Motor neuron (in vitro differentiated cells): ENCODE measurements around the gene LACTB. TPM values are rescaled to one million over a fixed set of nuclear protein-coding genes. Genes with fewer than 3 reads are reported as not detected.
"Not testable (repeated sequence)": the region's sequence is repeated elsewhere in the genome, so short reads cannot be mapped to it uniquely, and the experiment has no call there.

Experiments used
- ATAC-seq, 8 experiments: fragments of 200-7000 bp; cut with Tn5 transposase; replicated peaks in 6 of 8; 2 replicates each; pipeline ENCODE4 v1.8.0; 2021; ENCODE audit warnings: mild to moderate bottlenecking in 8 of 8, moderate library complexity in 8 of 8
- H3K27ac ChIP-seq, 2 donors: fragments of 250-450 bp; sonication (Bioruptor Pico); 2 replicates each; pipeline ENCODE4 v1.9.0; 2021; ENCODE audit warnings: antibody characterized with exemption in 2 of 2, mild to moderate bottlenecking in 2 of 2, moderate library complexity in 1 of 2
- H3K4me1 ChIP-seq, 2 donors: fragments of 250-450 bp; sonication (Bioruptor Pico); replicated peaks in 1 of 2; 2 replicates each; pipeline ENCODE4 v1.6.1; 2021; ENCODE audit warnings: antibody characterized with exemption in 2 of 2, mild to moderate bottlenecking in 2 of 2, moderate library complexity in 1 of 2
- H3K4me3 ChIP-seq, 5 donors: fragments of 250-450 bp; sonication (Bioruptor Pico); 2 replicates each; pipeline ENCODE4 v1.9.0; 2021; ENCODE audit warnings: antibody characterized with exemption in 5 of 5, mild to moderate bottlenecking in 5 of 5, moderate library complexity in 4 of 5
- WGBS, 10 experiments: fragments of 450-650 bp; shearing (Covaris generic); methylation state at CpG; one replicate each; pipeline ENCODE4 v1.0.0; 2022; 5-methylcytosine and 5-hydroxymethylcytosine counted together
- in situ Hi-C, 9 experiments: fragments of 400-800 bp; cut with MboI; loops; one replicate each; pipeline ENCODE4 v1.15.0; 2021; ENCODE audit warnings: low sequenced_read_pairs in 9 of 9, low pct_unique_long_range_greater_than_20kb in 2 of 9; ENCODE audit not compliant: unreplicated experiment in 9 of 9
- total RNA-seq, 8 experiments: library from RNA; unstranded; fragments of 300-600 nt; gene quantifications; 2 replicates each; pipeline versions ENCODE4 v1.2.3 to v1.2.4, GENCODE V29; 2022

The LACTB gene
- total RNA-seq, 8 experiments from 2014 or later, result 11.8 to 27.3 (median 15.0) TPM

DNA sequence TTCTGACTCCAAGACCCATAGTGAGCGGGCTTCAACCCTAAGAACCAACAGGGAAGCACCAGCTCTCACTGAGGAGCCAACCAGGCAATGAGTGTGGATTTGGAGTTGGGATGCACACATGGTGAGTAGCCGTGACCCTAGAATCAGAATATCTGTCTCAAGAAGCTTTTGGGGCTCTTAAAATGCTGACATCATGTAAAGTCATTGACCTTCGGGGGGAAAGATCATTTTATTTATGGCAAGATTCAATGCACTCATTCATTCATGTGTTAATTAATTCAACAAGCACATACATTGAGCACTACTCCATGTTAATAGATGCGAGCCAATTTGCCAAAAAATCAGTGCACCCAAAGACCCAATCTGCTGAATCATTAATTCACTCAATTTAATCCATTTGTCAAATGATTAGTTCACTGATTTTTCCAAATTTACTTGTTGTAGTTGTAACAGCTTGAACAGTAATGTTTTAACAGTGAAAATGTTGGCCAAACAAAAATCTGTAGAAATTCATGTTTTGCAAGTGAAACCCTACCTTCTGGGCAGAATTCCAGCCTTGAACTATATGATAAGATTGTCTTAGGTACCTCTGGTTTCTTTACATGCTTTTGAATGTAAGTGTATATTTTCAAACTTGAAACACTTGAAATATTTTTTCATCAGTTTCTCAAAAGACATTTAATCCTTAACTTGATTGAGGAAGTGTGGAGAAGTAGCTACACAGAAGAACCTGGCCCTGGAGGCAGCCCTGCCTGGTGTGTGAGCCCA is 29.8 kb upstream of the LACTB start:
- in situ Hi-C loops, result loop anchor here in 2 of 9 experiments (25.0 kb wide), 1 partner anchor 305 kb away; no protein-coding TSS in a partner anchor
- Histone ChIP-seq H3K4me3 (no peak overlapping the region), H3K4me1 (peaks cover 19 to 32% of the 10 kb centered on the region in 2 donors), H3K27ac (no peak overlapping the region)
- no peak for ATAC-seq
- WGBS, 10 experiments, result 33 to 94% (median 60%) methylated on average over 1 to 4 of the region's 4 CpGs; no CpG with 5 or more reads in 1 of the 10 experiments

DNA sequence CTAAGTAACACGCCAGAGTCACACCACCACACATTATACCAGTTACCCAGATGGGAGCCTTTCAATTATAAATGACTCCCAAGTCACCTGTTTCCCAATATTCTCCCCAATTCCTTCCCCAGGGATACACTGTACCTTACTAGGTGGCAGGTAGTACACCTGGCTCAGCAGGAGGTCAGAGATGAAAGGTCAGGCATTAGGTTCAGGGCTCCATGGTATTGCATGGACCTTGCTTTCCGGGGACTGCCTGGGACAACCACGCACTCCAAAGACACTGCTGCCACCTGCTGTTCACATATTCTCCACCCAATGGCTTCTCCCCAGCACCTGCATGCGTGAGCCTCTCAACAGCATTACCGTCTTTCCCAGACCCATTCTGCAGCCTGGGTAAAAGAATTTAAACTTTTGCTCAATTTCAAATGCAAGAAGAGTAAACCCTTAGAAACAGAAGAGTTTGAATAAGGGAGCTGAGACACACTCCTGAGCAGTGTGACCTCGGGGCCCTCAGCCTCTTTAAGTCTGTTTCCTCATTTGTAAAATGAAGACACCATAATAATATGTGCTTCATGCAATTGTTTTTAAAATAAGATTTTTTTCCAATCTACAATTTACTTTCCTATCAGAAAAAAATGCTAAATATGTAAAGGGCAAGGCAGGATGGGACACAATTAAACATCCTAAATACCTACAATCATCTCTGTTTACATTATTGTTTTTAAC is 28.0 kb upstream of the LACTB start:
- peaks cover 15 to 31% of the 10 kb centered on the region in 2 donors for H3K4me1 ChIP-seq
- in situ Hi-C loops, result loop anchor here in 2 of 9 experiments (25.0 kb wide), 1 partner anchor 306 kb away; no protein-coding TSS in a partner anchor
- WGBS, 10 experiments, result 0 to 85% (median 14%) methylated on average over 1 to 6 of the region's 6 CpGs; no CpG with 5 or more reads in 3 of the 10 experiments
- no peak overlapping the region for H3K27ac ChIP-seq
- peak; percentile 81 to 98 (median 90) for ATAC-seq
- no peak overlapping the region for H3K4me3 ChIP-seq

DNA sequence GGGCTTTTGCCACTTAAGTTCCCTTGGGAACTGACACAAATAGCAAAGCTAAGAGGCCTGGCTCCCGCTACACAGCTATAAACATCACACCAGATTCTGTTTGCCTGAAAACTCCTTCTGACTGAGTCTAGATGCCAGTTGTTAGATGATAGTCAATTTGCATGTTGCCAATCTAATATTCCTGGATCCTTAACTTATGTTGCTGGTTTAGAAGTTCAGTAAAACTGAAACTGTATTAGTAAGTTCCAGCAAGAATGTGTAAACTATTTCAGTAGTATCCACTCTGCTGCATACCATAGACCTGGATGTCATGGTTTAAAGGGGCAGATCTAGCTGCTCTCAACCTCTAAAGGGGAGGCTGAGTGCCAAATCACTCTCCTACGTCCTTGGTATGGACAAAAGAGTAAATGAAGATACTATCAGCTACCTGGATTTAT is 27.1 kb upstream of the LACTB start:
- Histone ChIP-seq H3K4me3 (no peak overlapping the region), H3K27ac (no peak overlapping the region), H3K4me1 (peaks cover 6 to 22% of the 10 kb centered on the region in 2 donors)
- in situ Hi-C loops, result loop anchor here in 2 of 9 experiments (25.0 kb wide), 1 partner anchor 307 kb away; no protein-coding TSS in a partner anchor
- 50 to 100% (median 71%) methylated on average over 1 to 2 of the region's 2 CpGs; no CpG with 5 or more reads in 3 of the 10 experiments for WGBS, 10 experiments
- ATAC-seq, result no peak

DNA sequence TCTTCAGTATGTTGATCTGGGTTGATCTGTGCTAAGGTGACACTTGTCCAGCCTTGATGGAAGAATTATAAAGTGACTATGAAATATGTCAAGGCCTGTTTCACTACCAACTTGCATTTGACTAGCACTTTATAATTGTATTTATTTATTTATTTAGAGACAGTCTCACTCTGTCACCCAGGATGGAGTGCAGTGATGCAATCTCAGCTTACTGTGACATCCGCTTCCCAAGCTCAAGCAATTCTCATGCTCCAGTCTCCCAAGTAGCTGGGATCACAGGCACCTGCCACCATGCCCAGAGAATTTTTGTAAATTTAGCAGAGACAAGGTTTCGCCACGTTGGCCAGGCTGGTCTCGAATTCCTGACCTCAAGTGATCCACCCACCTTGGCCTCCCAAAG is 25.5 kb upstream of the LACTB start:
- WGBS, 10 experiments, result 75 to 100% (median 99%) methylated on average over 1 to 4 of the region's 4 CpGs; no CpG with 5 or more reads in 4 of the 10 experiments
- in situ Hi-C loops, result loop anchor here in 2 of 9 experiments (25.0 kb wide), 1 partner anchor 309 kb away; no protein-coding TSS in a partner anchor

GRCh38 chr15:63098901-63099300 is 22.8 kb upstream of the LACTB start:
- not testable (repeated sequence) for H3K27ac ChIP-seq, H3K4me3 ChIP-seq, H3K4me1 ChIP-seq, ATAC-seq
- WGBS, 10 experiments, result no CpG with 5 or more reads among the region's 33 CpGs
- in situ Hi-C loops, result loop anchor here in 2 of 9 experiments (25.0 kb wide), 1 partner anchor 312 kb away; no protein-coding TSS in a partner anchor

More for the DNA sequence above, 25.5 kb upstream of the LACTB start:
- ATAC-seq, result peak in 4 of 8 experiments; percentile 43 to 75 (median 60)
- H3K27ac ChIP-seq, result peak overlapping the region in 1 of 2 donors; percentile 46
- no peak overlapping the region for H3K4me3 ChIP-seq
- H3K4me1 ChIP-seq, result peaks cover 0 to 6% of the 10 kb centered on the region in 2 donors

- ATAC-seq, H3K4me1 ChIP-seq, H3K4me3 ChIP-seq, H3K27ac ChIP-seq: not testable (repeated sequence)
- WGBS, 10 experiments, result 60 to 100% (median 100%) methylated on average over 1 to 2 of the region's 5 CpGs; no CpG with 5 or more reads in 3 of the 10 experiments
- in situ Hi-C loops, result loop anchor here in 2 of 9 experiments (25.0 kb wide), 1 partner anchor 312 kb away; no protein-coding TSS in a partner anchor
These were observed 22.1 kb upstream of the LACTB start for GRCh38 chr15:63099581-63099980.

- H3K4me3 ChIP-seq, result no peak overlapping the region
- H3K27ac ChIP-seq, result no peak overlapping the region
- 60 to 92% (median 78%) methylated on average over 1 to 3 of the region's 3 CpGs; no CpG with 5 or more reads in 4 of the 10 experiments for WGBS, 10 experiments
- no peak for ATAC-seq
- in situ Hi-C loops, result no loop called here
- no peaks in the 10 kb centered on the region for H3K4me1 ChIP-seq
These were observed 18.2 kb upstream of the LACTB start for GRCh38 chr15:63103416-63103815.

- in situ Hi-C loops, result no loop called here
- H3K4me3 ChIP-seq, result no peak overlapping the region
These were observed 16.9 kb upstream of the LACTB start for GRCh38 chr15:63104727-63105126.

GRCh38 chr15:63105354-63105753 is 16.3 kb upstream of the LACTB start:
- 58 to 100% (median 77%) methylated on average over 1 to 8 of the region's 8 CpGs; no CpG with 5 or more reads in 4 of the 10 experiments for WGBS, 10 experiments
- ATAC-seq, H3K4me3 ChIP-seq, H3K4me1 ChIP-seq, in situ Hi-C loops, H3K27ac ChIP-seq: not testable (repeated sequence)

More at GRCh38 chr15:63104727-63105126, 16.9 kb upstream of the LACTB start:
- 34 to 100% (median 83%) methylated on average over 1 to 7 of the region's 7 CpGs; no CpG with 5 or more reads in 1 of the 10 experiments for WGBS, 10 experiments
- Histone ChIP-seq H3K27ac (no peak overlapping the region), H3K4me1 (no peaks in the 10 kb centered on the region)
- ATAC-seq, result no peak

DNA sequence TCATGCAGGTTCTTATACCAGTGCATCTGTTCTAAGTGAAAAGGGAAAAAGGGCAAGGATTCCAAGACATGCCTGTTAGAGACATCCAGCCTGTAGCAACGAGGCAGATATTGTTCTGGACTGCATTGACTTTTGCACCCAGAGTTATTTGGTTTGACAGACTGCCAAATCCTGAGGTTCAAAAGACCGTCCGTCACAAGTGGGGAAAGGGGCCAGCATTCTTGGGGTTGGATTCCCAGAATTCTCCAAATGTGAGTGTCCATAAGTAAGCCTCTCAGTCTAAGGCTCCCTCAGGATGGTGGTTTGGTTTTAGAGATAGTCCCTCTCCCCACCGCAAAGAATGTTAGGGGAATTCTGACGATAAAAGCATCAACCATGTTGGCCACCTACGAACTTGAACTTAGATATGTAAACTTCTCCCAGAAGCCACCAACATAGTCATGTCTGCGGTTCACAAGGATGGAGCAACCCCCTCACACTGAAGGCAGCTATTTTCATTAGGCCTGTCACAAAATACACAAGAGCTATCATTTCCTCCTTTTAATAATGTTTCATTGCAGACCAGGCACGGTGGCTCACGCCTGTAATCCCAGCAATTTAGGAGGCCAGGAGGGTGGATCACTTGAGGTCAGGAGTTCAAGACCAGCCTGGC is 13.6 kb upstream of the LACTB start:
- ATAC-seq, result peak in 4 of 8 experiments; percentile 12 to 79 (median 25)
- 14 to 91% (median 76%) methylated on average over 1 to 7 of the region's 9 CpGs; no CpG with 5 or more reads in 2 of the 10 experiments for WGBS, 10 experiments
- no peak overlapping the region for H3K27ac ChIP-seq

GRCh38 chr15:63109498-63109897 is 12.2 kb upstream of the LACTB start:
- no peak for ATAC-seq
- WGBS, 10 experiments, result 67 to 100% (median 80%) methylated on average over 1 to 2 of the region's 2 CpGs; no CpG with 5 or more reads in 2 of the 10 experiments
- Histone ChIP-seq H3K4me3 (no peak overlapping the region), H3K27ac (no peak overlapping the region), H3K4me1 (no peaks in the 10 kb centered on the region)
- in situ Hi-C loops, result no loop called here

More for the DNA sequence above, 13.6 kb upstream of the LACTB start:
- no peak overlapping the region for H3K4me3 ChIP-seq
- in situ Hi-C loops, result no loop called here
- H3K4me1 ChIP-seq, result no peaks in the 10 kb centered on the region

GRCh38 chr15:63109920-63110319 is 11.7 kb upstream of the LACTB start:
- no peak for ATAC-seq
- H3K4me3 ChIP-seq, result no peak overlapping the region
- H3K27ac ChIP-seq, result no peak overlapping the region
- WGBS, 10 experiments, result 72 to 100% (median 100%) methylated on average over 1 to 2 of the region's 2 CpGs; no CpG with 5 or more reads in 5 of the 10 experiments
- no peaks in the 10 kb centered on the region for H3K4me1 ChIP-seq
- in situ Hi-C loops, result no loop called here
